A549 (cell line): ENCODE results near the gene KCNB1.

Source experiments
- POLR2A ChIP-seq: IDR thresholded peaks from 2 replicates; pipeline ENCODE4 v1.6.1; 2012; ENCODE audit warnings: mild to moderate bottlenecking, low read length
- REST ChIP-seq: fragments of 200-600 bp; sonication (generic); IDR thresholded peaks from 2 replicates; pipeline ENCODE4 v1.6.1; 2016; ENCODE audit warnings: antibody characterized with exemption, mild to moderate bottlenecking, moderate library complexity
- USF2 ChIP-seq: fragments of 450-650 bp; IDR thresholded peaks from 2 replicates; pipeline ENCODE4 v1.6.1; 2014; ENCODE audit warnings: antibody characterized with exemption

DNA sequence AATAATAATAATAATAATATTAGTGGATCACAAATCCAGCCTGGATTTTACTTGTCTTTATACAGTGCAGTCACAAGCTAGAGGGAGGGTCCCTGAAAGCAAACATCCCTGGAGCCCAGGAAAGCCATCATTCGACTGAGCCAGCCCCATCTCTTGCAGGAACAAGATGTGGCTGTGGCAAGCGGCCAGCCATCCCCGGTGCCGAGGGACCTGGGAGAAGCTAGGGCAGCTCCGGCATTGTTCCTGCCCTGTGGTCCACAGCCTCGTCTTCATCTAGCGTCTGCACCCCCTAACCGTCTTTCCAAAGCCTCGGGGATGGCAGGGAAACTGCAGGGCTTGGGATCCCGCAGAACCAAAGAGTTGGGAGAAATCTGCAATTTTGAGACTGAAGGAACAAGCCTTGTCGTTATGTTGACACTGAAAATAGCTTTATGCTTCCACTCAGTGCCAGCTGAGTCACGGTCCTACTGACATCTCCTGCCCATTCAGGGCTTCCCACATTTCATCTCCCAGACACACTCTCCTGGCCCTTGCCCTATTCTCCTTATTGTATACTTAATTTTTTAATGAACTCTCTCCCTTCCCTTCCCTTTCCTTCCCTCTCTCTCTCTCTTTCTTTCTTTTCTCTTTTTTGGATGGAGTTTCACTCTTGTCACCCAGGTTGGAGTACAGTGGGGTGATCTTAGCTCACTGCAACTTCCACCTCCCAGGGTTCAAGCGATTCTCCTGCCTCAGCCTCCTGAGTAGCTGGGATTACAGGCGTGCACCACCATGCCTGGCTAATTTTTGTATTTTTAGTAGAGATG, 142.1 kb downstream of the KCNB1 start:
- TF ChIP-seq REST (no peak), POLR2A (no peak), USF2 (no peak)
